GM19467 (cell line): ENCODE measurements around the gene PAX7.

ENCODE experiments used
- ATAC-seq: cut with Tn5 transposase; IDR thresholded peaks from one replicate; pipeline ENCODE4 v1.9.1; 2021; ENCODE audit warnings: mild to moderate bottlenecking, moderate library complexity; ENCODE audit not compliant: unreplicated experiment

The PAX7 gene

GRCh38 chr1:18618546-18619466, 11.8 kb upstream of the PAX7 start:
- ATAC-seq = no peak

GRCh38 chr1:18619467-18619835, 11.2 kb upstream of the PAX7 start:
- no peak for ATAC-seq

- ATAC-seq = no peak
Measured at GRCh38 chr1:18628511-18628910, 2.1 kb upstream of the PAX7 start.

GRCh38 chr1:18629659-18630510, 761 bp upstream of the PAX7 start:
- no peak for ATAC-seq

- ATAC-seq = no peak
Measured at GRCh38 chr1:18631496-18632217, 1.0 kb downstream of the PAX7 start.

- no peak for ATAC-seq
Measured at GRCh38 chr1:18632218-18632588, 1.6 kb downstream of the PAX7 start.

GRCh38 chr1:18632783-18633421, 2.3 kb downstream of the PAX7 start:
- ATAC-seq = no peak

GRCh38 chr1:18633422-18634155, 2.9 kb downstream of the PAX7 start:
- no peak for ATAC-seq

GRCh38 chr1:18634276-18634675, 3.6 kb downstream of the PAX7 start:
- no peak for ATAC-seq

GRCh38 chr1:18635070-18635577, 4.5 kb downstream of the PAX7 start:
- ATAC-seq = no peak

- no peak for ATAC-seq
Measured at GRCh38 chr1:18635891-18636595, 5.4 kb downstream of the PAX7 start.

- ATAC-seq = no peak
Measured at GRCh38 chr1:18636596-18637508, 6.2 kb downstream of the PAX7 start.

GRCh38 chr1:18637511-18637960, 6.9 kb downstream of the PAX7 start:
- no peak for ATAC-seq

- no peak for ATAC-seq
Measured at GRCh38 chr1:18637962-18638834, 7.6 kb downstream of the PAX7 start.

GRCh38 chr1:18638835-18639364, 8.3 kb downstream of the PAX7 start:
- ATAC-seq = no peak

GRCh38 chr1:18639368-18640055, 8.9 kb downstream of the PAX7 start:
- no peak for ATAC-seq
